G401.6 (cell line): ENCODE results near the gene ENTREP3.
"Not testable (repeated sequence)": the region's sequence is repeated elsewhere in the genome, so short reads cannot be mapped to it uniquely, and the experiment has no call there.

Source experiments
- FAIRE-seq: peaks from 2 replicates; lab custom pipeline; 2012; peaks lifted over from hg19 to GRCh38; lab: Jason Lieb, UNC

The ENTREP3 gene

DNA sequence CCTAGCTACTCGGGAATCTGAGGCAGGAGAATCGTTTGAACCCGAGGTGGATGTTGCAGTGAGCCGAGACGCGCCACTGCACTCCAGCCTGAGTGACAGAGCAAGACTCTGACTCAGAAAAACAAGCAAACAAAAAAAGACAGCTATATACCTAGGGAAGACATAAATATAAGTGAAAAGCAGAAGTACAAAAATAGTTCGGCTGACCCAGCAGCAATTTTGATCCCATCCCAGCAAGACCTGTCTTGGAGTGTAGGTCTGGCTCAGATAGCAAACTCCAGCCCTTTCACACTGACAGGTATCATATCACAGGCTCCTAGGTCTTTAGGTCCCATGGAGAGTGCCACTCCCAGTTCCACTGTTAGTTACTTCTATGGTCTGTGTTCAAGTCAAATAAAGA, 32.2 kb downstream of the ENTREP3 start:
- no peak for FAIRE-seq

GRCh38 chr1:155220211-155220965, 34.9 kb downstream of the ENTREP3 start:
- not testable (repeated sequence) for FAIRE-seq

GRCh38 chr1:155219592-155220031, 35.7 kb downstream of the ENTREP3 start:
- no peak for FAIRE-seq

- peak; percentile 28 for FAIRE-seq
These were observed 36.3 kb downstream of the ENTREP3 start for GRCh38 chr1:155218854-155219591.

- not testable (repeated sequence) for FAIRE-seq
These were observed 40.6 kb downstream of the ENTREP3 start for GRCh38 chr1:155214702-155215101.

DNA sequence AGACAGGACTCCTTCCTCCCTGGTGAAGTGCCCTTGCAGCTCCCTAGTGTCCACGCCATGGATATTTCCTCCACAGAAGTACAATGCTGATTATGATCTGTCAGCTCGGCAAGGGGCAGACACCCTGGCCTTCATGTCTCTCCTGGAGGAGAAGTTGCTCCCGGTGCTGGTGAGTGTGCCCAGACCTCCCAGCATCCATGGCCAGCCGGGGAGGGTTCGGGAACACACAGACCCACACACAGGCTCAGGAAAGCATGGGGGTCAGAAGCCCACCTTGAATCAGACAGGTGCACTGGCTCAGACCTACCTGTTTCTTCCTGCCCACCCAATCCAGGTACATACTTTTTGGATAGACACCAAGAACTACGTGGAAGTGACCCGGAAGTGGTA, 43.2 kb downstream of the ENTREP3 start:
- FAIRE-seq = not testable (repeated sequence)

- FAIRE-seq = not testable (repeated sequence)
These were observed 43.8 kb downstream of the ENTREP3 start for GRCh38 chr1:155211381-155212050.

GRCh38 chr1:155210314-155211104, 44.8 kb downstream of the ENTREP3 start:
- FAIRE-seq = no peak

DNA sequence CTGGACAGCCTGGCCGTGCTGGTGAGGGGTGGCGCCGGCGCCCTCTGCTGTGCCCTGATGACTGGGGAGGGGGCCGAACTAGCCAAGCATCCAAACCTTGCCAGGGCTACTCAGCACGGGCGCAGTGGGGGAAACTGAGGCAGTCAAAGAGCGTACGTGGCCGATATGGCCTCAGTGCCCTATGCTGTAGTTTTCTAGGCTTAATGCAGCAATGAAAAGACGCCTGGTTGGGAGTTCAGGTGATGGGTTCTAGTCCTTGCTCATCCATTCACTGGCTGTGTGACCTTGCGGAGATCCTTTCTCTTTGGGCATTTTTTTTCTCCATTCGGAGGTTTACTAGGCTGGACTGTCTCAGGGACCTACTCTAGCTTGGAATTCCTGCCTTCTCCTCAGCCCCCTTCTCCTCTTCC, 46.0 kb downstream of the ENTREP3 start:
- no peak for FAIRE-seq

- peak; percentile 3 for FAIRE-seq
These were observed 46.6 kb downstream of the ENTREP3 start, which contains the start of gene MTX1 for GRCh38 chr1:155208541-155209311. MTX1 (plus strand) TSS chr1:155208695; CDS start chr1:155208805, 110 bp downstream.

GRCh38 chr1:155207806-155208540, 47.3 kb downstream of the ENTREP3 start, which contains the start of gene THBS3:
THBS3 (minus strand) TSS chr1:155207897; CDS start chr1:155207876, 21 bp downstream.
- peak; percentile 27 for FAIRE-seq

GRCh38 chr1:155206891-155207805, 48.1 kb downstream of the ENTREP3 start:
- peak; percentile 75 for FAIRE-seq

DNA sequence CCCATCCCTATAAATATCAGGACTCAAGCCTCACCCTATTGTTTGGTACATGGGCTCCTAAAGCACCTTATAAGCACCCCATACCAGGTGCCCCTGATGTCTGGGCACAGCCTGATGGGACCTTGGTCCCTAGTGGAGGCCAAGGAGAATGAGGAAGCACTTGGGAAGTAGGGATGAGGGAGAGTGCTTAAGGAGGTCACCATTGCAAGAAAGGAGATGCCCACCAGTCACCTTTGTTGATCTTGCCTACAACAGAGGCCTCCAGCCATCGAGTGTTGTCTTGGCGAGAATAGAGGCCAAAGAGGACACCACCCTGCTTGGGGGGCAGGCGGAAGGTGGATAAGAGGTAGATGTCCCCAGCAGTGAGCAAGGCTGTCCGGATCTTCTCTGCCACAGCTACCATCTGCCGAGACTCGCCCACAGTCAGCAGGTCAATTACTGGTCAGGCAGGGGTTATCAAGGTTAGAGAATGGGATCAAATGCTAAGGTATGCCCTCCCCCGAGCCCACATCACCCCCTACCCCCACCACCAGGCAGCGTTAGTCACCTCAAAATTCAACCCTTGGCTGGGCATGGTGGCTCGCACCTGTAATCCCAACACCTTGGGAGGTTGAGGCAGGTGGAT, 49.2 kb downstream of the ENTREP3 start:
- no peak for FAIRE-seq

GRCh38 chr1:155205035-155205434, 50.2 kb downstream of the ENTREP3 start:
- FAIRE-seq = no peak

DNA sequence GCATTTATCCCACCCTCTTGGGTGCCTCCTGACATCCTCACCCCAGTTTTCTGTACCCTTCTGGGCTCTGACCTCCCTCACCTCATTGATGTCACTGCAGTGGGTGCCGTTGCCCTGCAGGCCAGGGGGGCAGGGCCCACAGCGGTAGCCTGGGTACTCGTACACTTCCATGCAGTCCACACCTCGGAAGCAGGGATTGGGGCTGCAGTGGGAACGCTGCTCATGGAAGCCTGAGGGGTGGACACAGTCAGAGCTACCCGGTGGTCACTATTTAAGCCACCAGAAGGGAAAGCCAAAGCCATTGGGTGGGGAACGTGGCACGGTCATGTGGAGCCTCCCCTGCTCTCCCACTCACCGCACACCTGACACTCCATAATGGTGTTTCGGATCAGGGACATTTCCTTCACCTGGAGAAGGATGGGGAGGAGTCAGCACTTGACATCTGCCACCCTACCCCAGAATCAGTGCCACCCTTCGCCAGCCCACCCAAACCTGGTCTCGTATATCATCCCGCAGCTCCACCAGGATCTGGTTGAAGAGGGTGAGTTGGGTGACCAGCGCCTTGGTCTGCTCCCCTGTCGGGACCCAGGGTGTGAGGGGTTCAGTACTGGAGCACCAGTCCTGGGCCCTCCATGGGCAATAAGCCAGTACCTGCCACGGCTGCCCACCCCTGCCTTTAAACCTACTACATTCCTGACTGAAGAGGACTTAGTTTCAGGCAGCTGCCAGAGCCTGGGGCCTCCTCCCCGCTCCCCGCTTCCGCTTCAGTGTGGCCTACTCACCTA, 52.4 kb downstream of the ENTREP3 start:
- FAIRE-seq = no peak

GRCh38 chr1:155202198-155202597, 53.1 kb downstream of the ENTREP3 start:
- FAIRE-seq = no peak

- no peak for FAIRE-seq
These were observed 54.4 kb downstream of the ENTREP3 start for GRCh38 chr1:155200920-155201319.

DNA sequence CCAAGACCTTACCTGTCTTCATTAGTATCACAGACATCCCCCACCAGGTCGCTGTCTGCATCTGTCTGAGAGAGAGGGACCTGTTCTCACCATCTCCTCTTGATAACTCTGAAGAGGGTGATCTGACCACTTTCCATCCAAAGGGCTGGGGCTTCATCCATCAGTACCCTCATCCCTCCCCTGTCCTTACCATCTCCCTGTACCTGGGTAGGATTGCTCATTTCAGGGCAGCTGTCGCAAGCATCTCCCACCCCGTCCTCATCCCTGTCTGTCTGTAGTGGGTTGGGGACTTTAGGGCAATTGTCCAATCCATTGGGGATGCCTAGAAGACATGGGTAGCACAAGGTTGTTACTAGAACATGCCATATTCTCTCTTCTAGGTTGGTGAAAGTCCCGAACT, 55.5 kb downstream of the ENTREP3 start:
- FAIRE-seq = no peak
